Measurements from ENCODE around the gene CRACDL.

DNA sequence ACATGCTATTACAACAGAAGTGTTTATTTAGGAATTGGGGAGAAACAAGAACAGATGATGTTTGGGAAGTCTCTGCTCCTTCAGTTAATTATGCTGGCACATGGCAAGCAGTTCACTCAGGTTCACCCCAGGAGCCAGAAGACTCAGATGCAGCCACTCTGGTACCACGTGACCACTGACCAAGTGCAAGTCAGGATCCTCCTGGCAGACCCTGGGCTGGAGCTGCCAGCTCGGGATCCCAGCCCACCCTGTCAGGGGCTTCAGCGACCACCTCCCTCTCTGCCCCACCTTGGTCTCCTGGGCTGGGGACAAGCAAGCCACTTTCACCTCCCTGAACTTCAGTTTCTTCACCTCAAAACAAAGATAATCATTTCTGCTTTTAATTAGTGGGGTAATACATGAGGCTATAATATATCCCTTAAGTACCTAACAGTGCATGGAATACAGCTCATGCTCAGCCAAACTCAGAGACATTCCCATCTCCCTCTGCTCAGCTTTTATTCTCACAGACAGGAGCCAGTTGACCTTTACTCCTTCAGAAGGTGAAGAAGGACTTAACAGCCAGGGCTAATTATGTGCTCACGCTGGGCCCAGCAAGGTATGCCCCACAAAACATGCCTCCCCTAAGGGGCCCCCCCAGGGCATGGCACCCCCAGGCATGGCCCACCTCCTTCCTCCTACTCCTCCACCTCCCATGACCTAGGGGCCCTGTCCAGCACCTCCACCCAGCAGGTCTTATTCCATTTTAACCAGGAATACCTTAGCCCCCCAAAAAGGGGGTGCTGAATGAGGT is 11.8 kb downstream of the CRACDL start:
- TF ChIP-seq FOXA3 (CRISPR knock-in tag; IDR thresholded peaks at IDR 0.05): no peak
- no peak for TF ChIP-seq ZZZ3 (CRISPR knock-in tag; IDR thresholded peaks at IDR 0.05; ENCODE audit: borderline replicate concordance)
